Panc1 (cell line): ENCODE results near the gene THAP4. TPM values are rescaled to one million over a fixed set of nuclear protein-coding genes. Genes with fewer than 3 reads are reported as not detected.

Experiments used
- ATAC-seq: fragments of 200-7000 bp; cut with Tn5 transposase; 2 replicates; pipeline ENCODE4 v1.9.1; 2020; ENCODE audit warnings: mild to moderate bottlenecking, moderate library complexity
- BruUV-seq: library from RNA; stranded (reverse); fragments of 400-500 nt; replicated peaks from 2 replicates; lab custom pipeline; 2021; lab: Mats Ljungman, UMichigan
- CTCF ChIA-PET: fragments of 300-600 bp; sonication (Branson Sonifier 250); formaldehyde crosslinking; loops from one replicate; lab custom pipeline; 2022; ENCODE audit warnings: antibody characterized with exemption; lab: Charles Lee
- POLR2A ChIA-PET: fragments of 300-600 bp; sonication (Branson Sonifier 250); formaldehyde crosslinking; loops from one replicate; lab custom pipeline; 2022; ENCODE audit warnings: antibody characterized with exemption; lab: Charles Lee
- DNase-seq: peaks from one replicate; pipeline ENCODE4 v3.0.0-alpha.2; 2010; ENCODE audit warnings: low read depth, low spot score
- H3K27ac ChIP-seq: 2 replicates; pipeline ENCODE4 v1.5.1; 2011; ENCODE audit warnings: mild to moderate bottlenecking, low read length, inconsistent platforms
- H3K27me3 ChIP-seq: fragments of 200-500 bp; sonication (Bioruptor generic); 2 replicates; pipeline ENCODE4 v1.6.0; 2014; ENCODE audit warnings: low read length, inconsistent platforms; ENCODE audit not compliant: control insufficient read depth, insufficient read depth
- H3K36me3 ChIP-seq: fragments of 200-500 bp; sonication (Bioruptor generic); 2 replicates; pipeline ENCODE4 v1.5.1; 2014; ENCODE audit warnings: inconsistent platforms, mild to moderate bottlenecking, low read length, moderate library complexity; ENCODE audit not compliant: control insufficient read depth, insufficient read depth
- H3K4me1 ChIP-seq: 2 replicates; pipeline ENCODE4 v1.5.1; 2011; ENCODE audit warnings: inconsistent platforms, mild to moderate bottlenecking, low read length, moderate library complexity; ENCODE audit not compliant: control insufficient read depth, insufficient read depth
- H3K4me3 ChIP-seq, 2 experiments: 2 replicates each; pipeline ENCODE4 v1.5.1; 2011 to 2012; ENCODE audit warnings: low read depth in 2 of 2, low read length in 2 of 2, mild to moderate bottlenecking in 2 of 2, inconsistent platforms in 1 of 2, moderate library complexity in 1 of 2
- H3K9me3 ChIP-seq: fragments of 200-500 bp; sonication (Bioruptor generic); 2 replicates; pipeline ENCODE4 v1.5.1; 2014; ENCODE audit warnings: low read depth, mild to moderate bottlenecking, inconsistent platforms, low read length, moderate library complexity; ENCODE audit not compliant: control insufficient read depth, insufficient read depth
- POLR2AphosphoS5 ChIP-seq: IDR thresholded peaks from 2 replicates; pipeline ENCODE4 v1.6.1; 2012; ENCODE audit warnings: mild to moderate bottlenecking, low read depth, low read length, moderate library complexity
- SIN3A ChIP-seq: IDR thresholded peaks from 2 replicates; pipeline ENCODE4 v1.6.1; 2012; ENCODE audit warnings: low read depth, mild to moderate bottlenecking, low read length, moderate library complexity, borderline replicate concordance; ENCODE audit not compliant: insufficient read depth
- TCF7L2 ChIP-seq: IDR thresholded peaks from 2 replicates; pipeline ENCODE4 v1.6.1; 2011; ENCODE audit warnings: mild to moderate bottlenecking, low read depth, low read length, inconsistent platforms
- in situ Hi-C: cut with HindIII; loops from 2 replicates; pipeline ENCODE4 v1.10.0; 2016; ENCODE audit warnings: low sequenced_read_pairs, low pct_unique_long_range_greater_than_20kb
- intact Hi-C: fragments of 100-400 bp; cut with micrococcal nuclease; formaldehyde crosslinking; loops from one replicate; pipeline ENCODE4 v1.10.0; 2022; ENCODE audit not compliant: unreplicated experiment
- total RNA-seq: library from RNA; stranded (reverse); gene quantifications from one replicate; pipeline ENCODE4 v1.2.1, GENCODE V29; 2021; ENCODE audit not compliant: unreplicated experiment
- TF ChIP-seq, protein P1 (sequence below), 2 experiments: IDR thresholded peaks; 2 replicates each; pipeline ENCODE4 v1.6.1; 2011 to 2012; ENCODE audit warnings: low read depth in 2 of 2, control low read depth in 1 of 2, low read length in 1 of 2, mild to moderate bottlenecking in 1 of 2, moderate library complexity in 1 of 2; ENCODE audit not compliant: insufficient read depth in 1 of 2
- TF ChIP-seq, protein P2 (sequence below): fragments of 450-650 bp; IDR thresholded peaks from 2 replicates; pipeline ENCODE4 v1.5.1; 2017; ENCODE audit warnings: mild to moderate bottlenecking

Gene THAP4
- total RNA-seq, 1 experiment from 2014 or later = 77.9 TPM

DNA sequence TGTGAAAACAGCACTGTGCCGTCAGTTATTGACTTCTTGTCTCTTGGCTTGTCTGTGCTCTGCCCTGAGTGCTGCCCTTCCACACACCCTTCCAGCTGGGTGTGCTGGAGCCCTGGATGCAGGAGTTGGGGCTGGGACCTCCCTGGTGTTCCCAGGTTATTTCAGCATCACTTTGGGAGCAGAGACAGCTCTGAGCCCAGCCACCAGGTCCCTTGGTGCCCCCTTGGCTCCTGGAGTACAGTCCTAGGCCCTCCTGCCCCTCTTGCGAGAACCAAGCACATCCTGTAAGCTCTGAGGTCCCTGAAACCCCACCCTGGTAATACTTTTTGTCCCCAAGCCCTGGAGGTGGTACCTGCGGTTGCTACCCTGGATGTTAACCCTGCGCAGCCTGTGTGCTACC is 54.2 kb downstream of the THAP4 start:
- TF ChIP-seq TCF7L2 (no peak), SIN3A (no peak), POLR2AphosphoS5 (no peak)
- TF ChIP-seq, protein P1, sequence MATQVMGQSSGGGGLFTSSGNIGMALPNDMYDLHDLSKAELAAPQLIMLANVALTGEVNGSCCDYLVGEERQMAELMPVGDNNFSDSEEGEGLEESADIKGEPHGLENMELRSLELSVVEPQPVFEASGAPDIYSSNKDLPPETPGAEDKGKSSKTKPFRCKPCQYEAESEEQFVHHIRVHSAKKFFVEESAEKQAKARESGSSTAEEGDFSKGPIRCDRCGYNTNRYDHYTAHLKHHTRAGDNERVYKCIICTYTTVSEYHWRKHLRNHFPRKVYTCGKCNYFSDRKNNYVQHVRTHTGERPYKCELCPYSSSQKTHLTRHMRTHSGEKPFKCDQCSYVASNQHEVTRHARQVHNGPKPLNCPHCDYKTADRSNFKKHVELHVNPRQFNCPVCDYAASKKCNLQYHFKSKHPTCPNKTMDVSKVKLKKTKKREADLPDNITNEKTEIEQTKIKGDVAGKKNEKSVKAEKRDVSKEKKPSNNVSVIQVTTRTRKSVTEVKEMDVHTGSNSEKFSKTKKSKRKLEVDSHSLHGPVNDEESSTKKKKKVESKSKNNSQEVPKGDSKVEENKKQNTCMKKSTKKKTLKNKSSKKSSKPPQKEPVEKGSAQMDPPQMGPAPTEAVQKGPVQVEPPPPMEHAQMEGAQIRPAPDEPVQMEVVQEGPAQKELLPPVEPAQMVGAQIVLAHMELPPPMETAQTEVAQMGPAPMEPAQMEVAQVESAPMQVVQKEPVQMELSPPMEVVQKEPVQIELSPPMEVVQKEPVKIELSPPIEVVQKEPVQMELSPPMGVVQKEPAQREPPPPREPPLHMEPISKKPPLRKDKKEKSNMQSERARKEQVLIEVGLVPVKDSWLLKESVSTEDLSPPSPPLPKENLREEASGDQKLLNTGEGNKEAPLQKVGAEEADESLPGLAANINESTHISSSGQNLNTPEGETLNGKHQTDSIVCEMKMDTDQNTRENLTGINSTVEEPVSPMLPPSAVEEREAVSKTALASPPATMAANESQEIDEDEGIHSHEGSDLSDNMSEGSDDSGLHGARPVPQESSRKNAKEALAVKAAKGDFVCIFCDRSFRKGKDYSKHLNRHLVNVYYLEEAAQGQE (IDR thresholded peaks at IDR 0.05; ENCODE audit: insufficient read depth in 1 of 2, low read depth in 2 of 2, low read length in 1 of 2) = no peak
- TF ChIP-seq, protein P2, sequence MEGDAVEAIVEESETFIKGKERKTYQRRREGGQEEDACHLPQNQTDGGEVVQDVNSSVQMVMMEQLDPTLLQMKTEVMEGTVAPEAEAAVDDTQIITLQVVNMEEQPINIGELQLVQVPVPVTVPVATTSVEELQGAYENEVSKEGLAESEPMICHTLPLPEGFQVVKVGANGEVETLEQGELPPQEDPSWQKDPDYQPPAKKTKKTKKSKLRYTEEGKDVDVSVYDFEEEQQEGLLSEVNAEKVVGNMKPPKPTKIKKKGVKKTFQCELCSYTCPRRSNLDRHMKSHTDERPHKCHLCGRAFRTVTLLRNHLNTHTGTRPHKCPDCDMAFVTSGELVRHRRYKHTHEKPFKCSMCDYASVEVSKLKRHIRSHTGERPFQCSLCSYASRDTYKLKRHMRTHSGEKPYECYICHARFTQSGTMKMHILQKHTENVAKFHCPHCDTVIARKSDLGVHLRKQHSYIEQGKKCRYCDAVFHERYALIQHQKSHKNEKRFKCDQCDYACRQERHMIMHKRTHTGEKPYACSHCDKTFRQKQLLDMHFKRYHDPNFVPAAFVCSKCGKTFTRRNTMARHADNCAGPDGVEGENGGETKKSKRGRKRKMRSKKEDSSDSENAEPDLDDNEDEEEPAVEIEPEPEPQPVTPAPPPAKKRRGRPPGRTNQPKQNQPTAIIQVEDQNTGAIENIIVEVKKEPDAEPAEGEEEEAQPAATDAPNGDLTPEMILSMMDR = no peak
- ChIA-PET POLR2A (no interaction called here), CTCF (no interaction called here)
- in situ Hi-C loops = no loop called here
- no peaks in the 10 kb centered on the region for H3K27me3 ChIP-seq
- H3K4me3 ChIP-seq = no peak overlapping the region
- no peak for DNase-seq
- intact Hi-C loops = no loop called here
- H3K36me3 ChIP-seq = no peaks in the 10 kb centered on the region
- H3K4me1 ChIP-seq = no peaks in the 10 kb centered on the region
- H3K9me3 ChIP-seq = peaks cover 19% of the 10 kb centered on the region
- H3K27ac ChIP-seq = no peak overlapping the region
- BruUV-seq = no TSS peak
- ATAC-seq = peak; percentile 48

DNA sequence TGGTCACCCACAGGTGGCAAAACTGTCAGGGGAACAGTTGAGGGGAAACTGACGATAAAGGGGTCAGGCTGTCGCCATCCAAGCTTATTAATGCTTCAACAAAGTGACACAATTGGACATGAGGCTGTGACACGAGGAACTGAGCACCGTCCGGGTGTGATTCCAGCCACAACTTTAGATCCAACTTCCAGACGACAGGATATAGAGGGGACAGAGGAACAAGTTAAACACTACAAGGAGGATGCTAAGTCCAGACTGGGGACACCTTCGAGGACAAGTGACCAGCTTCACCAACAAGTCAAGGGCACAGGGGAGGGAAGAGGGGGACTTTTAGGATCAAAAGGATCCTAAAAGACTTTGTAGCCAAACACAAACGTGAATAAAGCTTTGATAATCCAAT is 54.6 kb downstream of the THAP4 start:
- in situ Hi-C loops = no loop called here
- ATAC-seq (no peak), DNase-seq (no peak)
- intact Hi-C loops = no loop called here
- ChIA-PET CTCF (no interaction called here), POLR2A (interaction anchor here (0.5 kb wide), 1 partner anchor 228 kb away, joined by 3 read pairs; no protein-coding TSS in a partner anchor)
- no TSS peak for BruUV-seq
- H3K4me3 ChIP-seq = no peak overlapping the region
- H3K36me3 ChIP-seq = no peaks in the 10 kb centered on the region
- H3K4me1 ChIP-seq = no peaks in the 10 kb centered on the region
- TF ChIP-seq POLR2AphosphoS5 (no peak), TCF7L2 (no peak), SIN3A (no peak)
- TF ChIP-seq, protein P1 (IDR thresholded peaks at IDR 0.05; ENCODE audit: insufficient read depth in 1 of 2, low read depth in 2 of 2, low read length in 1 of 2) = no peak
- TF ChIP-seq, protein P2 = no peak
- H3K9me3 ChIP-seq = peaks cover 16% of the 10 kb centered on the region
- H3K27me3 ChIP-seq = no peaks in the 10 kb centered on the region
- H3K27ac ChIP-seq = no peak overlapping the region
